Stimulated activated CD8-positive, alpha-beta memory T cell treated with anti-CD3 and anti-CD28 coated beads, Interleukin-4, amount 100 ng/mL, for 4 hours (primary cell): ENCODE data around the gene ZNF580.

Experiments
- DNase-seq, 2 donors: peaks; one replicate each; pipeline ENCODE4 v3.0.0-alpha.2; 2020; ENCODE audit warnings: low read depth in 2 of 2, low spot score in 1 of 2

The ZNF580 gene

DNA sequence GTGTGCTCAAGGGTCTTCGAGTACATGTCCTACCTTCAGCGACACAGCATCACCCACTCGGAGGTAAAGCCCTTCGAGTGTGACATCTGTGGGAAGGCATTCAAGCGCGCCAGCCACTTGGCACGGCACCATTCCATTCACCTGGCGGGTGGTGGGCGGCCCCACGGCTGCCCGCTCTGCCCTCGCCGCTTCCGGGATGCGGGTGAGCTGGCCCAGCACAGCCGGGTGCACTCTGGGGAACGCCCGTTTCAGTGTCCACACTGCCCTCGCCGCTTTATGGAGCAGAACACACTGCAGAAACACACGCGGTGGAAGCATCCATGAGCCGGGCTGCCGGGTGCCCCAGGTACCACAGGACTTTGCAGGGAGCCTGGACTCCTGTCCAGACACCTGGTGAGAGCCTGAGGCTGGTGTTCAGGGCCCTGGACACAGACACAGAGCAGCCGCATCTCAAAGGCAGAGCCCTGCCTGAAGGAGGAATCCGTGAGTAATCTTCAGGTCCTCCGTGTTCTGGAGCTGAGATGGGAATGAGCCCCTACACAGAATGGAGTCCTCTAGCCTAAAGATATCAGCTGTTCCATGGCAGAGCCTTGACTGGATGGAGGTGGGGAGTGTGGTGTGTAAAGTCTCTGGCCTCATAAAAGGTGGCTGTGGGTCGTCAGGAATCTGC lies 4.2 kb downstream of the ZNF580 start:
- DNase-seq: no peak

DNA sequence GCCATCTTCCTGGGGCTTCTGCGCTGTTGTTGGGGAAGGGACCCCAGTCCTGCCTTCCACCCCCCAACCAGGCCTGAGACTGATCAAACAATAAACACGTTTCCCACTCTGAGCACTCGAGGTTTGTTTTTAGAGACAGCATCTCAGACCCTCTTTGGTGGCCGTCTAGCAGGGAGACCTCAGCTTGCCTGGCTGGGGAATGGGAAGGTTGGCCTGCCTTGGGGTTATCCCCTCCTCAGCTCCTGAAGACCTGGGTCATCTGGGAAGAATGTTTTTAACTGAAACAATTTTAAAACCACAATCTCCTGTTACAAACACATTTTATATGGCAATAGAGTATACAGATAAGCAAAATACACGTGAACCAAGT lies 4.7 kb downstream of the ZNF580 start:
- DNase-seq: no peak

DNA sequence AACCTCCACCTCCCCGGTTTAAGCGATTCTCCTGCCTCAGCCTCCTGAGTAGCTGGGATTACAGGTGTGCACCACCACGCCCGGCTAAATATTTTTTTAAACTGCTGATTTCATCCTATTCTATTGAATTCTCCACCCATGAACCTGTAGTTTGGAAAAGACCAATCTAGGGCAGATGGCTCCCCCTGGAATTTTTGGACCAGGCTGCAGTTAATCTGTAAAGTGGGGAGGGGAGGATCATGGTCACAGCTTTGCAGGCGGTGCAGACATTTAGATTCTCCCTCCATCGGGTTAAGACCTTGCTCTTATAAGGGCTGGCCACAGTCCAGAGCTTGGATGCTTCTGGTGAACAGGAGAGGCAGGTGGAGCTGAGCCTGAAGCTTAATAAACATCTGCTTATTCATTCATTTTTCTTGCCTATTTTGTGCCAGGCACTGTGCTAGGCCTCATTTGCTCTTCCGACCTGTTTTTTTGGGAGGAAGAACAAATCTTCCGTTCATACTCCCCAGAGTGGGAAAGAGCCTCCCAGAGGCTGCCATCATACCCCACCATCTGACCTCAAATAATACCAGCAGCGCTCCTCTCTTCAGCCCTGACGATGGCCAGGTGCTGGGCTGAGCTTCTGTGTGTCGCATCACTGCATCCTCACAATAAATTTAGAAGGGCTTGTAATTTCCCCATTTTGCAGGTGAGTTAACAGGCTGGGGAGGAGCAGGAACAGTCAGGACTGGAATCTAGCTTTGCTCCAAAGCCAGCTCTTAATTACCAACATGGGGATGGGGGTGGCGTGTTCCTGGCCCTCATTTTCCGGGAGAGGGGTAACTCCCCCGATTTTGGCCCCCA lies 6.3 kb downstream of the ZNF580 start:
- DNase-seq: no peak

DNA sequence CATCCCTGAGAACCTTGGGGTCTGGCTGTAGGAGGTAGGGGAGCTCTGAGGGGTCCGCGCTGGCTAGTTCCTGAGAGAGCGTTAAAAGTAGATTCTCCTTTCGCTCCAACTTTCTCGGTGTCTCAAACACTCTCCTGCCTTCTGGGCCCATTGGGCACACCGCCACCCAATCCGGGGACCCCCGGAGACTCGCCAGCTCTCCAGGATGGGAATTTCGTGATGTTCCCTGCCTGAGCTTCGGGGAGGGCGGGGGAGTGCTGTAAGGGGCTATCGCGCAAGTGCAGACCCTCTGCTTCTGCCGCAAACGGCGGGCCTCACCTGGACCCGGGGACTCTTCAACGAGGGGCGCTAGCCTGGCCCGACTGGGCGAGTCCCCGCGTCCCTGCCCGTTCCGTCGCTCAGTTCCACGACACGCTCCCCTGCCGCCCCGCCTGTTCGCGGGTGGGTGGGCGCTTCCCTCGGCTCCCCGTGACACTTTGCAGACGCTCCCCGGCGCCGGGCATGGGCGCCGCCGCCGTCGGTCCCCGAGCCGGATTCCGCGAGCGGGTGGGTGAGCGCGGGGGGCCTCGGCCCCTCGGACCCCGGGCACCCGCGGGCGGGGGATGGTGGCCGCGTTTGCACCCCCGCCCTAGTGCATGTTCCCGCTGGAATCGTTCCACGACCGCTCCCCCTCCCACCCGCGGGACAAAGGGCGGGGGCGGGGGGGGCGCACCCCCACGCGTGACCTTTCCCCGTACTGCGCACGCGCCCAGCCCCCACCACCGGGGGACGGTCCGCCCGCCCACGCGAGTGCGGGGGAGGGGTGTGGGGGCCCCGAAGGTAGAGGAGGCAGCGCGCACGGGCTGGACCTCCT lies 7.2 kb downstream of the ZNF580 start, which contains the start of gene CCDC106:
CCDC106 (plus strand) TSS at position 481 of the 853 bp plus-strand sequence. CDS start 835 bp downstream, outside the sequence.
- DNase-seq: no peak

DNA sequence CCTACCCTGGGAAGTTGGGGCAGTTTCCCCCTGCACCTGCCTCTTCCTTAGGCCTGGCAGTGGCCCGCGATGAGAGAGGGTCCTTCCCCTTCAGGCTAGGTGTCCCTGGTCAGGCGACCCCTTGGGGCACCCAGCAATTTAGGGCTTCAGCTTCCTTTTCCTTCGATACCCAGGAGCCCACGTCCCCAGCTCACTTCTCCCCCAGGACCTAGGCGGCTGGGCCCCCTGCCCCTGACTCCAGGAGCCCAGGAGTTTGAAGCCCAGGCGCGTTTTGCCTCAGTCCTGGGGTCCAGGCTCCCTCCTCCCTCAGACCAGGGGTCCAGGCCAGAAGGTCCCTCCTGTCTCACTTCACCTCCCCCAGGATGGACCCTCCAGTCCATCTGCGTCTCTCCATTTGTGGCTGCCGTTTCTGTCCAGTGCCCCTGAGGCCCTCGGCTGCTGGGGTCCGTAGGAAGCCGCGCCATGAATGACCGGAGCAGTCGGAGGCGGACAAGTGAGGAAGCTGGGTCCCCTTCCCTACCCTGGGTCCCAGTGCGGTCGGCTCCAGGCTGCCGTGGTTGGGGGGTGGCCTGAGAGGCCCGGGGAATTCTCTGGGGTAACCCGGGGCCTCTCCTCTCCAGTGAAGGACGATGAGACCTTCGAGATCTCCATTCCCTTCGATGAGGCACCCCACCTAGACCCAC lies 7.9 kb downstream of the ZNF580 start:
- DNase-seq: no peak

DNA sequence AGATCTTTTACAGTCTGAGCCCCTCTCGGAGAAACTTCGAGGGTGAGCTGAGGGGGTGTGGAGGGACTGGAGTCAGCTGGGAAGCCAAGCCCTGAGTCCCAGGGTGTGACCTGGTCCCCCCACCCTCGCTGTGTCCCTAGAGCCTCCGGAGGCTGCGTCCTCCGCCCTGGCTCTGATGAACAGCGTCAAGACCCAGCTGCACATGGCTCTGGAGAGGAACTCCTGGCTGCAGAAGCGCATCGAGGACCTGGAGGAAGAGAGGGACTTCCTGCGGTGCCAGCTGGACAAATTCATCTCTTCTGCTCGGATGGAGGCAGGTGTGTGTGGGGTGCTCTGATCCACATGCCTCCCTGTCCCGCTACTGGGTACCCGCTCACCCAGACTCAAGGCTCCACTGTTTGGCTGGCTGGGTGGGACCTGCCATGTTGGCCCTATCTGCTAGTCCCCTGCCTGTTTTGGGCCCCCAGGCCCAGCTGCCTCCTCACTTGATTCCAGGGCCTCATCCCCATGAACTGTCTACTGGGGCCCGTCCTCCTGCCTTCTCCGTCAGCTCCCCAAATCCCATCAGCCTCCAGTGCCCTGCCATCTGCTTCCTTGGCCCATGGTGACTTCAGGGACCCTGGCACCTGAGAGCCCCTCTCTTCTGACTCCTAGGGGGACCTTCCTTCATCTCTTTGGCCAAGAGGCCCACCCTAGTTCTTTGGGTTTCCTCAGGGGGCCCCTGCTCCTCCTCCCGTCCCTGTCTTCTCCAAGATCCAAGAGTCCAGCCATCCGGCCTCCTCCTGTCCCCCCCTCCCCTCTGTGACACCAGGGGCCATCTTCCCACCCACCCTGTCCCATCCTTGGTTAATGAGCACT lies 8.7 kb downstream of the ZNF580 start:
- DNase-seq: no peak

DNA sequence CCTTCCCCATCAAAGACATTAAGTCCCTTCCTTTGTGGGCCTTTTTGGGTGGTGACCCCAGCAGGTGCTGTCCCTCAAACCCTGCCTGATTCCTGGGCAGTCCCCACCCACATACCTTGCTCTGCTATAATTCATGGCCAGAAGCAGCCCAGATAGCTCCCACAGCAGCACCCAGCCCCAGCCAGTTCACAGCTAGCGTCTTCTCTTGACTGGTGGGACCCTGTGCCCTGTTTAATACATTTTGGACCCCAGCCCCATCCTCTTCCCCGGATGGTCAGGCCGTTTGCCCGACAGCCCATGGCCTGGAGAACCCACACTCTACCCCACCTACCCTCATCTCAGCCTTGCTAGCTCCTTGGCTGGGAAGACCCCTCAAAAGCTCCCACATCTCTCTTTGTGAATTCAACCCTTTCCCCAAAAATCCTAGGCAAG lies 9.3 kb downstream of the ZNF580 start:
- no peak for DNase-seq

DNA sequence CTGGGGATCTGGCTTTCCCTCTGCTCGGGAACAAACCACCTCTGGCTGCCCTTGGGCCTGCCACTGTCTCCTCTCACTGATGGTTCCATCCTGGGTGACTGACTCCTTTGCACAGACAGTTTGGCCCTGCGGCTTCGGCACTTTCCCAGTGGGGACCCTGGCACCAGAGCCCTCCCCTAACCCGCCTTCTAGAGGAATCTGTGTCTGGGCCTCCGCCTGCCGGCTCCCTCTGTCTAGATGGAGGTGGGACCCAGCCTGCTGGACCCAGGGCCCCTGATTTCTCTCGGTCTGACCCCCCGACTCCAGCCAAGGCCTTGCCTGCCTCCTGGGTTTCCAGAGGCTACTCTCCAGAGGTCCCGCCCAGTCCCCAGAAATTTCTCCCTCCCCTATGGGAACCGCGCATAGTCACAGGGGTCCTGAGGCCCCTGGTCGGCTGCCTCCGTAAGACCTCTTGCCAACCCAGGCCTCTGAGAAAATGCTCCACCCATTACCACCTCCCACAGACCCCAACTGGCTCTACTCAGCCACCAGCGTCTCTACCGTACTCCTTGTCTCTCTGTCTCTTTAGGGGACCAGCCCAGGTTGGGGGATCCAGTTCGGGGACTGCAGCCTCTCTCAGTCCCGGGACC lies 9.9 kb downstream of the ZNF580 start:
- DNase-seq: no peak

DNA sequence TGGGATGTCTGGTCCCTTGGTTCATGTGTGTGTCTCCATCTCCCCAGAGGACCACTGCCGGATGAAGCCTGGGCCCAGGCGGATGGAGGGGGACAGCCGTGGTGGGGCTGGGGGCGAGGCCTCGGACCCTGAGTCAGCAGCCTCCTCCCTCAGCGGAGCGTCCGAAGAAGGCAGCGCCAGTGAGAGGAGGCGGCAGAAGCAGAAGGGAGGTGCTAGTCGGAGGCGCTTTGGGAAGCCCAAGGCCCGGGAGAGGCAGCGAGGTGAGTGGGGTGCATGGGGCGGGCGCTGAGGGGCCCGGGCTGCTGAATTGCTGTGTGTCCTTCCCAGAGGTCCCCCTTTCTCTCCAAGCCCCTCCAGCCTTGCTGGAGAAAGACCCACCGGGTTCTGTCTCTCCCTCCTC lies 10.4 kb downstream of the ZNF580 start:
- DNase-seq: no peak

DNA sequence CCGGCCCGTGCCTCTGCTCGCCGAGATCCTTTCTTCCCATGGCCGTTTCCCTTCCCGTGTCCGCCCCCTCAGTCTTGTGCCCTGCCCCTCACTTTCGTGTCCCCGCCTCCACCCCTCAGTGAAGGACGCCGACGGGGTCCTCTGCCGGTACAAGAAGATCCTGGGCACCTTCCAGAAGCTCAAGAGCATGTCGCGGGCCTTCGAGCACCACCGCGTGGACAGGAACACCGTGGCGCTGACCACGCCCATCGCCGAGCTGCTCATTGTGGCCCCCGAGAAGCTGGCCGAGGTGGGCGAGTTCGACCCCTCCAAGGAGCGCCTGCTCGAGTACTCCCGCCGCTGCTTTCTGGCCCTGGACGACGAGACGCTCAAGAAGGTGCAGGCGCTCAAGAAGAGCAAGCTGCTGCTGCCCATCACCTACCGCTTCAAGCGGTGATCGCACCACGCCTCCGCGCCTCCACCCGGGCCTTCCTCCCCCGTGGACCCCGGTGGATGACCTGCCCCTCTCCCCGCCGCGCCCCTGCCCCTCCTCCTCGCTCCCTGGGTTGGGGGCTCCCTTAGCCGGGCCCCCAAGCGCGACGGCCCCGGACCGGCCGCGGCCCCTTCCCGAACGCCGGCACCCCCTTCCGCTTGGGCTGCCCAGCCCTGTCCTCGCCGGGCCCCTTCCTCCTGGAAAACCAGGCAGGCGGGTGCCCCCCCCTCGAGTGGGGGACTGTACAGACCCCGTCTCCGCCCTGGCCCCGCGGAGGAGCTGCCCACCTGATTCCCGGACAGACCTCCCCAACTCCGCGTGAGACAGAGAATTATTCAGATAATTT lies 11.7 kb downstream of the ZNF580 start:
- no peak for DNase-seq

DNA sequence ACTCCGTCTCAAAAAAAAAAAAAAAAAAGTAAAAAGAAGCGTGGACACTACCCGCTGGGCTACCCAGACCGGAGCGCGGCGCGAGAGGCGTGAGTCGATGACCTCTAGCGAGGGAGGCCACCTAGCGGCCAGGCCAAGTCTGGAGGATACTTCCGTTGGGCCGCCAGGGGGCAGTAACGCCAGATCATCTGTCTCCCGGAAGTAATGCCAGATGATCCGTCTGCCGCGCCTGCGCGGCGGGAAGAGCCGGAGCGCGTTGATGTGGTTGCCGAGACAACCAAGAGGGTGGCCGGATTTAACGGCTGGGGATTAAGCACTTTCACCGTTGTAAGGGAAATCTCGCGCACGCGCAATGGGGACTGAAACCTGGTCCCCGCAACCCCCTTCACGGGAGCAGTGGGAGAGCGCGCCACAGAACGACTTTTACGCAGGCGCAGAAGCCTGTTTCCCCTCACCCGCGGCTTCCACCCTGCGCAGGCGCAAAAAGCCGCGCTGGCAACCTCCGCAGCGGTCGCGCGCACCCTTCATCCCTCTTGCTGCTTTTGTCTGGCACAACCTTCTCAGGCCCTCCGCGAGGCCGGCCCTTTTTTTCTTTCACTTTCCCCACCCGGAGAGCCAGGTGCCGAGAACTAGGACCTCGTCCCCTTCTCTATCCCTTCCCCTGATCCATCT lies 13.0 kb downstream of the ZNF580 start:
- peak; percentile 98 to 99 for DNase-seq

DNA sequence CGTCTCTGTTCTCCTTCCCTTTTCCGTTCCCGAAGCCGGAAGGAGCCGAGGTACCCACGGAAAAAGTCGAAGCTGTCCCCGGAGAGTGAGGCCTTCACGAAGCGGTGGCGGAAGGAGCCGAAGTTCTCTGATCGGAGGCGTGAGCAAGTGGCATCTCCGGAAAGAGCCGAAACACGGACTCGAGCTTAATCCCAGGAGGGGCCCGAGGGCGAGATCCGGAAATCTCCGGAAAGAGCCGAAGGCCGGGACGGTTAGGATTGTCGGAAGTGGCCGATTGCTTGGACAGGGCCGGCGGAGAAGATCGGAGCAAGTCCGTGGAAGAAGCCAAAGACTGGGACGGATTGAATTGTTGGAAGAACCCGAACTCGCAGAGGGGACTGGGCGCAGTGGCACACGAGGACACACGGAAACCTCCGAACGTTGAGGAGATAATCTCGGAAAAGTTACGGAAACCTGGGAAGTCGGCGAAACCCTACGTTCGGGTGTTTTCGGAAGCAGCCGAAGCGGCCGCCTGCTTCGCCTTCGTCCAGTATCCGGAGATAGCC lies 13.6 kb downstream of the ZNF580 start:
- peak; percentile 94 to 98 for DNase-seq

DNA sequence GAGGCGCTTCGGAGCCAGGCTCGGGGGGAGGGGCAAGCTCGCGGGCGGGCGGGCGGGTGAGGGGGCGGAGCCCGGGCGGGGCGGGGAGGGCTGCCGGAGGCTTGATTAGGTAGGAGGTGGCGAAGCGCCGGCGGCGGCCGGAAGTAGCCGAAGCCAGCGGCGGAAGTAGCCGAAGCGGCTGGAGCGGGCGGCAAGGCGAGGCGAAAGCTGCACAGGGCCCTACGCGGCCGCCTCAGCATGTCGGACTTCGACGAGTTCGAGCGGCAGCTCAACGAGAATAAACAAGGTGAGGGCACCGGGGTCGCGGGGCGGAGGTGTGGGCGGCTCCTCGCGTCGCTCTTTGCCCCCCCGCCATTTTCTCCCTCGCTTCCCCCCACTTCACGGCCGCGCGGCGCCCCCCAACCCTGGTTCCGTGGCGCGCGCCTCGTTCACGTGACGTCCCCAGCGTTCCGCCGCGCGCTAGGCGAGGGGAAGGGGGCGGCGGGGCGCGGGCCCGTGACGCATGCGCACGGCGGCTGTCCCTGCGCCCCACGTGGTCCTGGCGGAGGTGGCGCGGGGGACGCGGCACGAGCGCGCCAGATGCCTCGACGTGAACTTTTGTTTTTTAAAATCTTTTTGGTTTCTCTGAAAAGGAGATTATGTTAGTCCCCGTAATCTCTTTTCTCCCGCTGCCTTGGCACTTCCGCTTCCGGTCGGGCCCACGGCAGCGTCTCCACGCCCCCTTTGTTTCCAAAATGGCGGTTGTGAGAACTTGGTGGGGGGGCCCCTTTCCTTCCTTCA lies 14.3 kb downstream of the ZNF580 start, which contains the start of gene U2AF2:
U2AF2 (plus strand) TSS at position 168 of the 780 bp plus-strand sequence; CDS start at position 238, 70 bp downstream.
- peak; percentile 88 to 91 for DNase-seq

DNA sequence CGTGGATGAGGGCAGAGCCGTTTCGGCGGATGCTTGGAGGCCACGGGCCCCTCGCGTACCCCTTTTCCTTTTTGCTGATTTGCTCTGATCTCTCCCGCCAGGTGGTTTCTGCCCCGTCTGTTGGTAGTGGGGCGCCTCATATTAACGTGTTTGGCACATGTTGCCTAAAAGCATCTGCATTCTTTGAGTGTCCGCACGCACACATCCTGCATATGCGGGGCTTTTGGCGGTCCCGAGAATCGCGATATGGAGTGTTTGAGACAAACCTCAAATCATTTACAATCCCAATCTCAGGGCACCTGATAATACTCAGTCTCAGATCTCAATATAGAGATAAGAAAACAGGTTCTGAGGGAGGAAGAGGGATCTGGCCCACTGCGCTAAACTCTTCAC lies 14.8 kb downstream of the ZNF580 start:
- DNase-seq: no peak

DNA sequence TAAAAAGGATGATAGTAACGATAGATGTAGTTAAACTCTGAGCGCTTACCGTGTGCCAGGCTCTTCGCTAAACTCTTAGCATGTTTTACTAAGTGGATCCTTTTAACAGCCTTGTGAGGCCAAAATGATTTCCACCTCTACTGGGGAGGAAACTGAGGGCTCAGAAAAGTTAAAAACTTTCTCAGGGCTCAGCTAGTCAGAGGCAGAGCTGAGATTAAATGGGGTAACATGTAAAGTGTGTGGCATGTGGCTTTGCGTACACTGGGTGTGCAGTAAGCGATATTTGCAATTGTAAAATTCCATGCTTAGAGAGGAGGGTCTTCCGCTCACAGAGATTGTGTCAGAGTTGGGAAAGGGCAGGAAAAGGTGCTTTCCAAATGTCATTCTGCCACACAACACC lies 15.8 kb downstream of the ZNF580 start:
- no peak for DNase-seq

DNA sequence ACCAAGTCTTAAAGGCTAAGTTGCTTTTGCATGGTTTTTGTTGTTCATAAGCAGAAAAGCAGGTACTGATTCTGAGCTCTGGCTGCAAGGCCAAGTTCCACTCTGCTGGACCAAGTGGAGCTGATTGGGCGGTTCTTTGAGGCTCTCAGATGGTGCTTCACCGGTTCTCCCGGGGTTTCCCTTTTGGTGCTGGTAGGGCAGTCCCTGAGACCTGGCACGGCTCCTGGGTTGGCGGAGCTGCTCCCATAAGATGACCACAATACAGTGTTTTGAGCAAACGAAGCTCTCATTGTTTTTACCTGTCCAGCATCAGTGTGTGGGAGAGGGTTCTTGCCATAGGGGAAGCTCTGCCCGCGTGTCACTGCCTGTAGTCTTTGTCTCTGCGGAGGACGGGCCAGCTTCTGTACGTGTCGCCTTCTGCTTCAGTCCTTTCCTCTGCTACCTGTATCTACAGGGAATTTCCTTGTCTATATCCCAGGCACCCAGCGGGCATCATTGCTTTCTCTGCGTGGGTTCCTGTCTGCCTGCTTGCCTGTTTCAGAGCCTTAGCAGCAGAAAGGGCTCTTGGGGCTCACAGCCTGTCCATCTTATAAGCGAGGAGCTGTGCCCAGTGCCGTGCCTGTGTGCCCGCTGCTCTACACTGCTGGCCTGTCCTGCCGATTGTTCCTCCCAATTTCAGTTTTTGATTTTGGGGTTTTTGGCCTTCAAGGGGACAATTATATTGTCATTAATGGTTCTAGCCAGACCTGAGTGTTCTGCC lies 16.4 kb downstream of the ZNF580 start:
- DNase-seq: no peak
